OCI-LY1 (cell line): Measurements from ENCODE around the gene DEFB110.

ENCODE experiments used
- H2AFZ ChIP-seq: fragments of 200-600 bp; sonication (generic), shearing (Covaris generic); 2 replicates; pipeline ENCODE4 v1.6.0; 2014; ENCODE audit warnings: antibody characterized with exemption, mild to moderate bottlenecking, low read length
- H3F3A ChIP-seq: fragments of 200-600 bp; sonication (generic), shearing (Covaris generic); 2 replicates; pipeline ENCODE4 v1.6.0; 2014; ENCODE audit warnings: mild to moderate bottlenecking, antibody characterized with exemption, low read length, moderate library complexity; ENCODE audit not compliant: insufficient read depth
- H3K27ac ChIP-seq: fragments of 200-600 bp; sonication (generic); 2 replicates; pipeline ENCODE4 v1.5.1; 2014; ENCODE audit warnings: low read length, mixed run types, mild to moderate bottlenecking, low read depth; ENCODE audit not compliant: poor library complexity, severe bottlenecking
- H3K27me3 ChIP-seq: fragments of 200-600 bp; sonication (generic); 2 replicates; pipeline ENCODE4 v1.6.0; 2014; ENCODE audit warnings: antibody characterized with exemption, mild to moderate bottlenecking, low read length, moderate library complexity; ENCODE audit not compliant: insufficient read depth
- H3K36me3 ChIP-seq: fragments of 200-600 bp; sonication (generic); 2 replicates; pipeline ENCODE4 v1.6.1; 2014; ENCODE audit warnings: mild to moderate bottlenecking, antibody characterized with exemption, low read length, moderate library complexity, mixed read lengths; ENCODE audit not compliant: insufficient read depth
- H3K4me1 ChIP-seq: fragments of 200-600 bp; sonication (generic); 2 replicates; pipeline ENCODE4 v1.5.1; 2014; ENCODE audit warnings: mild to moderate bottlenecking, low read length, moderate library complexity; ENCODE audit not compliant: insufficient read depth, severe bottlenecking
- H3K4me2 ChIP-seq: fragments of 200-600 bp; sonication (generic), shearing (Covaris generic); 2 replicates; pipeline ENCODE4 v1.6.1; 2014; ENCODE audit warnings: low read length
- H3K4me3 ChIP-seq: fragments of 200-600 bp; sonication (generic); 2 replicates; pipeline ENCODE4 v1.5.1; 2014; ENCODE audit warnings: low read length, low read depth, mild to moderate bottlenecking, mixed read lengths; ENCODE audit not compliant: poor library complexity, severe bottlenecking
- H3K79me2 ChIP-seq: fragments of 200-600 bp; shearing (Covaris generic); 2 replicates; pipeline ENCODE4 v1.6.1; 2016; ENCODE audit warnings: mixed run types, low read length, mixed read lengths; ENCODE audit not compliant: insufficient read depth
- H3K9ac ChIP-seq: fragments of 200-600 bp; sonication (generic), shearing (Covaris generic); 2 replicates; pipeline ENCODE4 v1.6.1; 2014; ENCODE audit warnings: mild to moderate bottlenecking, low read length, mixed read lengths
- H3K9me2 ChIP-seq: fragments of 200-600 bp; sonication (generic), shearing (Covaris generic); 2 replicates; pipeline ENCODE4 v1.6.1; 2014; ENCODE audit warnings: low read depth, mild to moderate bottlenecking, low read length, mixed read lengths
- H3K9me3 ChIP-seq: fragments of 200-600 bp; shearing (Covaris generic); 2 replicates; pipeline ENCODE4 v1.6.1; 2014; ENCODE audit warnings: low read length, mixed read lengths
- H4K20me1 ChIP-seq: fragments of 200-600 bp; sonication (generic), shearing (Covaris generic); 2 replicates; pipeline ENCODE4 v1.6.0; 2016; ENCODE audit warnings: mild to moderate bottlenecking, low read length; ENCODE audit not compliant: insufficient read depth
- EZH2 ChIP-seq: fragments of 200-600 bp; sonication (generic), shearing (Covaris generic); IDR thresholded peaks from 2 replicates; pipeline ENCODE4 v1.8.0; 2017; ENCODE audit warnings: borderline replicate concordance, mixed run types, mild to moderate bottlenecking, antibody characterized with exemption, low read length, moderate library complexity, mixed read lengths
- TF ChIP-seq, protein P1 (sequence below): fragments of 200-600 bp; sonication (generic), shearing (Covaris generic); IDR thresholded peaks from 2 replicates; pipeline ENCODE4 v1.5.1; 2017; ENCODE audit warnings: mild to moderate bottlenecking, antibody characterized with exemption, low read length, moderate library complexity, mixed read lengths

DEFB110 gene

DNA sequence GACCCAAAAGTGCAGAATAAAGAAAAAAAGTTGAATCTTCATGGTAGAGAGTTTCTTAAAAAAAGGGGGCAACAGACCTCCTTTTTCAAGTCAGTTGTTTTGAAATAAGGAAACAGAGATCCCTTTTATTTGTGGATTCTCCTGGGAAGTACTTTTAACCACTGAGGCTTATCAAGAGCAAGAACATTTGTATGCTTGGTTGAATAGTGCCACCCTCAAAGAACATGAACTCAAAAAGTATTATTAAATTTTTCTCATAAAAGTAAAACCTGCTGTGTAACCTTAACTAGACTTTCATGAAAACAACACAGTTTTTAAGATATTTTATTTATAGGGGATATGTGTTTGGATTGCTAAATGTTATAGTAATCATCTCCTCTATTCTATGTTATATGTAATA lies at the start of gene DEFB110:
Gene DEFB110 (minus strand): TSS at position 101 of the 400 bp plus-strand sequence. CDS start 59 bp downstream, at position 42.
- no peaks in the 10 kb centered on the region for H4K20me1 ChIP-seq
- H3K4me1 ChIP-seq, result no peaks in the 10 kb centered on the region
- H3K9me2 ChIP-seq, result no peaks in the 10 kb centered on the region
- no peak for TF ChIP-seq EZH2
- TF ChIP-seq, protein P1, sequence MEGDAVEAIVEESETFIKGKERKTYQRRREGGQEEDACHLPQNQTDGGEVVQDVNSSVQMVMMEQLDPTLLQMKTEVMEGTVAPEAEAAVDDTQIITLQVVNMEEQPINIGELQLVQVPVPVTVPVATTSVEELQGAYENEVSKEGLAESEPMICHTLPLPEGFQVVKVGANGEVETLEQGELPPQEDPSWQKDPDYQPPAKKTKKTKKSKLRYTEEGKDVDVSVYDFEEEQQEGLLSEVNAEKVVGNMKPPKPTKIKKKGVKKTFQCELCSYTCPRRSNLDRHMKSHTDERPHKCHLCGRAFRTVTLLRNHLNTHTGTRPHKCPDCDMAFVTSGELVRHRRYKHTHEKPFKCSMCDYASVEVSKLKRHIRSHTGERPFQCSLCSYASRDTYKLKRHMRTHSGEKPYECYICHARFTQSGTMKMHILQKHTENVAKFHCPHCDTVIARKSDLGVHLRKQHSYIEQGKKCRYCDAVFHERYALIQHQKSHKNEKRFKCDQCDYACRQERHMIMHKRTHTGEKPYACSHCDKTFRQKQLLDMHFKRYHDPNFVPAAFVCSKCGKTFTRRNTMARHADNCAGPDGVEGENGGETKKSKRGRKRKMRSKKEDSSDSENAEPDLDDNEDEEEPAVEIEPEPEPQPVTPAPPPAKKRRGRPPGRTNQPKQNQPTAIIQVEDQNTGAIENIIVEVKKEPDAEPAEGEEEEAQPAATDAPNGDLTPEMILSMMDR, result no peak
- H3K9me3 ChIP-seq, result no peaks in the 10 kb centered on the region
- H3K79me2 ChIP-seq, result no peaks in the 10 kb centered on the region
- H3K4me2 ChIP-seq, result no peak within 1 kb of the TSS
- no peaks in the 10 kb centered on the region for H3F3A ChIP-seq
- no peaks in the 10 kb centered on the region for H3K36me3 ChIP-seq
- no peak within 1 kb of the TSS for H2AFZ ChIP-seq
- no peak within 1 kb of the TSS for H3K9ac ChIP-seq
- no peaks in the 10 kb centered on the region for H3K27me3 ChIP-seq
- no peak within 1 kb of the TSS for H3K4me3 ChIP-seq
- H3K27ac ChIP-seq, result no peak within 1 kb of the TSS

DNA sequence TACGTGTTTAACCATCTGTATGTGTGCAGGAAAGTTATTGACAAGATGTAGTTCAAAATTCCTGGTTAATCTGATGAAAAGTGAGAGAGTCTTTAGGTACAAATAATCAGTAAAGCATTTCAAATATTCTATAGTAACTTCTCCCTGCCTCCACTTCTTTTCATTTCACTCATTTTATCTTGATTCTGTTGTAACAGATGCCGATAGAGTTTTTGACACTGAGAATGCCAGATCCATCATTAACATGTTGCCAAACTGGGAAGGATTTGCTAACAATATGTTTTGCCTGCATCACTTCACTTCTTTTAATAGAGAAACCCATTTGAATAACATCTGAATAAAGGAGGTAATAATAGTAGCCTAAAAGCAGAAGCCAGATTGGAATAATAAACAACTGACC lies 48.3 kb upstream of the DEFB110 start:
- Histone ChIP-seq H3K9me3 (no peaks in the 10 kb centered on the region), H3F3A (no peaks in the 10 kb centered on the region), H3K79me2 (no peaks in the 10 kb centered on the region), H2AFZ (no peak overlapping the region), H3K9ac (no peak overlapping the region), H3K4me3 (no peak overlapping the region), H4K20me1 (no peaks in the 10 kb centered on the region), H3K9me2 (no peaks in the 10 kb centered on the region), H3K4me1 (no peaks in the 10 kb centered on the region), H3K27ac (no peak overlapping the region), H3K36me3 (no peaks in the 10 kb centered on the region), H3K27me3 (no peaks in the 10 kb centered on the region), H3K4me2 (no peak overlapping the region)
- no peak for TF ChIP-seq EZH2
- TF ChIP-seq, protein P1, result no peak

DNA sequence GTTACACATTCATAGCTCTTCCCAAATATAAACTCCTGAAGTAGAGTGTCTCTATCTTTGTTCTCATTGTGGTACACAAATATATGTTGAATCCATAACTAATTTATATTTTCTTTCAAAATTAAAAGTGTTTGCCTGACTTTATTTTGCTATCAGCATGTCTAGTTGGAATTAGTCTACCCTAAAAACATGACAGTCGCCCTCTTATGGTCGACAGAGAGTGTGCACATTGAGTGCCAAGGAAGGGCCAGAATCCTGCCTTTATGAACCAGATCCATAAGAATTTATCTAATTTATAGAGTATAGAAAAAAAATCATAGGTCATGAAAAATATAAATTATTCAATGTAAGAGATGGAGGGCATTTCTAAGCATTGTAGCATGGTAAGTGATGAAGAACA lies 40.3 kb upstream of the DEFB110 start:
- no peak overlapping the region for H3K27ac ChIP-seq
- H3K9me3 ChIP-seq, result no peaks in the 10 kb centered on the region
- TF ChIP-seq, protein P1, result peak; percentile 53
- TF ChIP-seq EZH2, result no peak
- H3K4me1 ChIP-seq, result no peaks in the 10 kb centered on the region
- H3K4me3 ChIP-seq, result no peak overlapping the region
- no peaks in the 10 kb centered on the region for H3F3A ChIP-seq
- H3K9ac ChIP-seq, result no peak overlapping the region
- no peaks in the 10 kb centered on the region for H3K79me2 ChIP-seq
- no peaks in the 10 kb centered on the region for H3K27me3 ChIP-seq
- H2AFZ ChIP-seq, result no peak overlapping the region
- no peaks in the 10 kb centered on the region for H3K9me2 ChIP-seq
- no peaks in the 10 kb centered on the region for H4K20me1 ChIP-seq
- no peak overlapping the region for H3K4me2 ChIP-seq
- no peaks in the 10 kb centered on the region for H3K36me3 ChIP-seq
